Neutrophil (primary cell): ENCODE measurements around the gene C9orf72.

Source experiments
- H3K27ac ChIP-seq: fragments of 200-600 bp; sonication (generic); 2 replicates; pipeline ENCODE4 v1.5.1; 2016; ENCODE audit warnings: mild to moderate bottlenecking, moderate library complexity
- H3K27me3 ChIP-seq: fragments of 200-600 bp; sonication (generic); 2 replicates; pipeline ENCODE4 v1.6.0; 2016; ENCODE audit warnings: mild to moderate bottlenecking
- H3K36me3 ChIP-seq: fragments of 200-600 bp; sonication (generic); 2 replicates; pipeline ENCODE4 v1.5.1; 2017
- H3K4me1 ChIP-seq, 2 experiments: fragments of 200-600 bp in 1 of 2; sonication (generic) in 1 of 2; 1 replicate in 1 of 2; 2 replicates in 1 of 2; pipeline versions ENCODE4 v1.5.1 to v1.6.1; 2013 to 2016; ENCODE audit warnings: low read depth in 1 of 2, low read length in 1 of 2, mild to moderate bottlenecking in 1 of 2, moderate library complexity in 1 of 2; ENCODE audit not compliant: control insufficient read depth in 1 of 2, insufficient read depth in 1 of 2
- H3K4me3 ChIP-seq, 2 experiments: fragments of 200-600 bp in 1 of 2; sonication (generic) in 1 of 2; 1 replicate in 1 of 2; 2 replicates in 1 of 2; pipeline ENCODE4 v1.5.1; 2013 to 2016; ENCODE audit warnings: low read depth in 1 of 2, low read length in 1 of 2, mild to moderate bottlenecking in 1 of 2, moderate library complexity in 1 of 2
- H3K9me3 ChIP-seq: fragments of 200-600 bp; sonication (generic); 2 replicates; pipeline ENCODE4 v1.5.1; 2016
- TF ChIP-seq, protein P1 (sequence below): fragments of 200-600 bp; sonication (generic); IDR thresholded peaks from 2 replicates; pipeline ENCODE4 v1.5.1; 2016; ENCODE audit warnings: antibody characterized with exemption

The C9orf72 gene

DNA sequence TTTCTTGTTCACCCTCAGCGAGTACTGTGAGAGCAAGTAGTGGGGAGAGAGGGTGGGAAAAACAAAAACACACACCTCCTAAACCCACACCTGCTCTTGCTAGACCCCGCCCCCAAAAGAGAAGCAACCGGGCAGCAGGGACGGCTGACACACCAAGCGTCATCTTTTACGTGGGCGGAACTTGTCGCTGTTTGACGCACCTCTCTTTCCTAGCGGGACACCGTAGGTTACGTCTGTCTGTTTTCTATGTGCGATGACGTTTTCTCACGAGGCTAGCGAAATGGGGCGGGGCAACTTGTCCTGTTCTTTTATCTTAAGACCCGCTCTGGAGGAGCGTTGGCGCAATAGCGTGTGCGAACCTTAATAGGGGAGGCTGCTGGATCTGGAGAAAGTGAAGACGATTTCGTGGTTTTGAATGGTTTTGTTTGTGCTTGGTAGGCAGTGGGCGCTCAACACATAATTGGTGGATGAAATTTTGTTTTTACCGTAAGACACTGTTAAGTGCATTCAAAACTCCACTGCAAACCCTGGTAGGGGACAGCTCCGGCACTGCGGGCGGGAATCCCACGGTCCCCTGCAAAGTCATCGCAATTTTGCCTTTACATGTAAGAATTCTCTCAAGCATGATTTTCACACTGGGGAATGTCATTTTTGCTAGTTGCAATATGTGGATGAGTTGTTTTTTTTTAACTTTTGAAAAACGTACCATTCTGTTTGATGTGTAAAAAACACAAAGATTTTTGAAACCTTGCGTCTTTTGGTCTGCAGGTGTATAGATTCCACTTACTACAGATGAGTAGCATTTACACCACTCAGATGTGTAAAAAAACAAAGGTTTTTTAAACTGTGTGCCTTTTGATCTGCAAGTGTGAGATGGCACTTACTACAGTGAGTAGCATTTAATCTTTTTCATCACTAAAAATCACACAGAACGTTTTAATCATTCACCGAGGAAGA lies 631 bp upstream of the C9orf72 start:
- TF ChIP-seq, protein P1, sequence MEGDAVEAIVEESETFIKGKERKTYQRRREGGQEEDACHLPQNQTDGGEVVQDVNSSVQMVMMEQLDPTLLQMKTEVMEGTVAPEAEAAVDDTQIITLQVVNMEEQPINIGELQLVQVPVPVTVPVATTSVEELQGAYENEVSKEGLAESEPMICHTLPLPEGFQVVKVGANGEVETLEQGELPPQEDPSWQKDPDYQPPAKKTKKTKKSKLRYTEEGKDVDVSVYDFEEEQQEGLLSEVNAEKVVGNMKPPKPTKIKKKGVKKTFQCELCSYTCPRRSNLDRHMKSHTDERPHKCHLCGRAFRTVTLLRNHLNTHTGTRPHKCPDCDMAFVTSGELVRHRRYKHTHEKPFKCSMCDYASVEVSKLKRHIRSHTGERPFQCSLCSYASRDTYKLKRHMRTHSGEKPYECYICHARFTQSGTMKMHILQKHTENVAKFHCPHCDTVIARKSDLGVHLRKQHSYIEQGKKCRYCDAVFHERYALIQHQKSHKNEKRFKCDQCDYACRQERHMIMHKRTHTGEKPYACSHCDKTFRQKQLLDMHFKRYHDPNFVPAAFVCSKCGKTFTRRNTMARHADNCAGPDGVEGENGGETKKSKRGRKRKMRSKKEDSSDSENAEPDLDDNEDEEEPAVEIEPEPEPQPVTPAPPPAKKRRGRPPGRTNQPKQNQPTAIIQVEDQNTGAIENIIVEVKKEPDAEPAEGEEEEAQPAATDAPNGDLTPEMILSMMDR: peak; percentile 66
- Histone ChIP-seq H3K4me3 (peak overlapping the region; percentile 74 to 78), H3K27me3 (no peaks in the 10 kb centered on the region), H3K4me1 (peaks cover 26 to 27% of the 10 kb centered on the region in 2 experiments), H3K27ac (peak overlapping the region; percentile 99), H3K36me3 (no peaks in the 10 kb centered on the region), H3K9me3 (no peaks in the 10 kb centered on the region)

DNA sequence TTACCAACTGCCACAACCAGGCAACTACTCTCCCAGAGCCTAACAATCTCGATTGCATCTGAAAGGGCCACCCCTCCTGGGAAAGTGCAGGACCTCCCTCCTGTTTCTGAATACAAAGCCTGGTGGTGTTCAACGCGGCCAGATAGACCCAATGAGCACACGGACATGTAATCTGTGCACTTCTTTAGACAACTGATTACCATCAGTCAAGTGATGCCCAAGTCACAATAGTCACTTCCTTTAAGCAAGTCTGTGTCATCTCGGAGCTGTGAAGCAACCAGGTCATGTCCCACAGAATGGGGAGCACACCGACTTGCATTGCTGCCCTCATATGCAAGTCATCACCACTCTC lies 739 bp downstream of the C9orf72 start:
- Histone ChIP-seq H3K4me3 (peak overlapping the region; percentile 74 to 78), H3K27me3 (no peaks in the 10 kb centered on the region), H3K9me3 (no peaks in the 10 kb centered on the region), H3K36me3 (no peaks in the 10 kb centered on the region), H3K4me1 (peaks cover 26 to 27% of the 10 kb centered on the region in 2 experiments), H3K27ac (peak overlapping the region; percentile 99)
- TF ChIP-seq, protein P1: peak; percentile 33

DNA sequence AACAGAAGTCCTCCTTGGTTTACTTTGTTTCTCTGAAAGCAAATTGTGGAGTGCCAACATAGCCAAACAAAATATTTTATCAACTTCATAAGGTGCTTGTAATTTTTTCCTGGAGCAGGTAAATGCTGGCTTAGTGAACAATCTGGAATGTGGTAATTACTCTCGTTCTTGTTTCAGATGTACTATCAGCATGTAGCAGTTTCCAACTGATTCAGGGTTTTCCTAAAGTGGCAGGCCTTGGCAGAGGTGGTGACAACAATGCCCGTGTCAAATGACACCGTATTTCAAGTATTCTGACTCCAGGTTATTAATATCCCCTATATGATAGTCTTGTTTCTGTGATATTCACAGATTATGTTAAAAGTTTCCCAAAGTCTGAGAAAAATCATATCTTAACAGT lies 1.2 kb downstream of the C9orf72 start:
- H3K4me3 ChIP-seq: peak overlapping the region; percentile 74 to 78
- H3K4me1 ChIP-seq: peaks cover 26 to 27% of the 10 kb centered on the region in 2 experiments
- no peaks in the 10 kb centered on the region for H3K9me3 ChIP-seq
- H3K27me3 ChIP-seq: no peaks in the 10 kb centered on the region
- peaks cover under 1% of the 10 kb centered on the region for H3K36me3 ChIP-seq
- TF ChIP-seq, protein P1: no peak
- peak overlapping the region; percentile 99 for H3K27ac ChIP-seq

DNA sequence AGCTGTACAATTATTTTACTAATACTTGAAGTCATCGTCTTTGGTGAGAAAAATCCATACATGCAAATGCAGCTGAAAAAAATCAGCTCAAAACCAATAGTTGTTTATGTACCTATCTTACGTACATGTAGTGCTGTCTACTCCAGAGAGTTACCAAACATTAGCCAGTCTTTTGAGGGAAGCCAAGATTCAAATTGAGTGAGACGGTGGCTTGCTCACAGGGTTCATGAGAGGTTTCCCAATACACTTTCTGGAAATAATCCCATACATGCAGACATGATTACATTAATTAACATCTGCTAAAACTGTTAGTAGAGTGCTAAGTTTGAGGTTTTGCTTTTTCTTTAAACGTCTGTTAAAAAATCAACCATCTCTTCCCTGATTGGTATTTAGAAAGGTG lies 2.3 kb downstream of the C9orf72 start:
- H3K9me3 ChIP-seq: no peaks in the 10 kb centered on the region
- TF ChIP-seq, protein P1: no peak
- peaks cover 11% of the 10 kb centered on the region for H3K36me3 ChIP-seq
- H3K27ac ChIP-seq: peak overlapping the region; percentile 99
- peaks cover 26 to 27% of the 10 kb centered on the region in 2 experiments for H3K4me1 ChIP-seq
- no peaks in the 10 kb centered on the region for H3K27me3 ChIP-seq
- H3K4me3 ChIP-seq: peak overlapping the region; percentile 74 to 78

DNA sequence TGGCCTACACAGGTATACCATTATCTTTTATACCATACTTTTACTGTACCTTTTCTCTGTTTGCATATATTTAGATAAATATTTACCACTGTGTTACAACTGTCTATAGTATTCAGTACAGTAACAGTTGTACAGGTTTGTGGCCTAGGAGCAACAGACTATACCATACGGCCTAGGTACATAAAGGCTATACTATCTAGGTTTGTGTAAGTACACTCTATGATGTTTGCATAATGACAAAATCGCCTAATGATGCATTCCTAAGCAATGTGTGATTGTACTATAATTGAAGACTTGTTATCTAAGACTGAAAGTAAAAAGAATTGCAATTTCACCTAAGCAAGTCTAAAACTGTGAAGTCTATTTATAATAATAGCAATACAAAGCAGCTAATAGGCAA lies 3.9 kb downstream of the C9orf72 start:
- TF ChIP-seq, protein P1: no peak
- H3K4me1 ChIP-seq: peaks cover 27 to 29% of the 10 kb centered on the region in 2 experiments
- H3K36me3 ChIP-seq: peaks cover 27% of the 10 kb centered on the region
- no peaks in the 10 kb centered on the region for H3K27me3 ChIP-seq
- no peak overlapping the region for H3K4me3 ChIP-seq
- H3K9me3 ChIP-seq: no peaks in the 10 kb centered on the region
- peak overlapping the region; percentile 29 for H3K27ac ChIP-seq
